GM23338 (cell line): ENCODE results near the gene MYO5B. TPM values are rescaled to one million over a fixed set of nuclear protein-coding genes. Genes with fewer than 3 reads are reported as not detected.
A peak's percentile ranks its signal among the peaks of the same experiment; 100 is the strongest.

Experiments
- ATAC-seq: fragments of 200-7000 bp; cut with Tn5 transposase; 3 replicates; pipeline ENCODE4 v1.9.1; 2020
- DNase-seq: peaks from one replicate; pipeline ENCODE4 v3.0.0-alpha.2; 2015; ENCODE audit warnings: low spot score
- H2AFZ ChIP-seq: fragments of 200-600 bp; sonication (generic); 2 replicates; pipeline ENCODE4 v1.8.0; 2016; ENCODE audit warnings: antibody characterized with exemption, mild to moderate bottlenecking, moderate library complexity
- H3F3A ChIP-seq: fragments of 200-600 bp; sonication (generic); replicated peaks from 2 replicates; pipeline ENCODE4 v1.8.0; 2017; ENCODE audit warnings: antibody characterized with exemption, mixed run types, low read depth
- H3K27ac ChIP-seq: fragments of 200-600 bp; sonication (generic); 2 replicates; pipeline ENCODE4 v1.6.1; 2016; ENCODE audit warnings: low read depth
- H3K27me3 ChIP-seq: fragments of 200-600 bp; sonication (generic); 2 replicates; pipeline ENCODE4 v1.8.0; 2016; ENCODE audit warnings: mild to moderate bottlenecking, mixed run types, moderate library complexity; ENCODE audit not compliant: insufficient read depth
- H3K36me3 ChIP-seq: fragments of 200-600 bp; sonication (generic); 2 replicates; pipeline ENCODE4 v1.8.0; 2016; ENCODE audit warnings: mild to moderate bottlenecking; ENCODE audit not compliant: insufficient read depth
- H3K4me1 ChIP-seq: fragments of 200-600 bp; sonication (generic); 2 replicates; pipeline ENCODE4 v1.8.0; 2016; ENCODE audit warnings: mild to moderate bottlenecking, moderate library complexity; ENCODE audit not compliant: insufficient read depth
- H3K4me2 ChIP-seq: fragments of 200-600 bp; sonication (generic); 2 replicates; pipeline ENCODE4 v1.7.1; 2017; ENCODE audit warnings: mixed run types
- H3K4me3 ChIP-seq: fragments of 200-600 bp; sonication (generic); 2 replicates; pipeline ENCODE4 v1.6.1; 2016; ENCODE audit warnings: mixed run types
- H3K79me2 ChIP-seq: fragments of 200-600 bp; sonication (generic); replicated peaks from 2 replicates; pipeline ENCODE4 v1.8.0; 2017; ENCODE audit warnings: mild to moderate bottlenecking; ENCODE audit not compliant: insufficient read depth
- H3K9me2 ChIP-seq: fragments of 200-600 bp; sonication (generic); 2 replicates; pipeline ENCODE4 v1.8.0; 2017; ENCODE audit not compliant: insufficient read depth
- H4K20me1 ChIP-seq: fragments of 200-600 bp; sonication (generic); replicated peaks from 2 replicates; pipeline ENCODE4 v1.8.0; 2017; ENCODE audit warnings: mild to moderate bottlenecking; ENCODE audit not compliant: insufficient read depth
- H3K27ac Mint-ChIP-seq: 2 replicates; pipeline ENCODE4 v1.8.0; 2020; ENCODE audit warnings: inconsistent platforms, mild to moderate bottlenecking, moderate library complexity, mixed read lengths
- H3K27me3 Mint-ChIP-seq: 3 replicates; pipeline ENCODE4 v1.8.0; 2022; ENCODE audit warnings: low read depth, mild to moderate bottlenecking, moderate library complexity, mixed read lengths, inconsistent platforms; ENCODE audit not compliant: insufficient read depth, poor library complexity
- H3K36me3 Mint-ChIP-seq: 3 replicates; pipeline ENCODE4 v1.8.0; 2021; ENCODE audit warnings: low read depth, mild to moderate bottlenecking, inconsistent platforms, moderate library complexity, mixed read lengths
- H3K4me1 Mint-ChIP-seq: 3 replicates; pipeline ENCODE4 v1.8.0; 2020; ENCODE audit warnings: mild to moderate bottlenecking, inconsistent platforms, mixed read lengths
- H3K4me3 Mint-ChIP-seq: 3 replicates; pipeline ENCODE4 v1.8.0; 2021; ENCODE audit warnings: moderate library complexity, mild to moderate bottlenecking, inconsistent platforms, mixed read lengths
- H3K9me3 Mint-ChIP-seq: 3 replicates; pipeline ENCODE4 v1.8.0; 2020; ENCODE audit warnings: moderate library complexity, mild to moderate bottlenecking, inconsistent platforms, mixed read lengths
- CREB1 ChIP-seq: fragments of 250-450 bp; sonication (Bioruptor Pico); IDR thresholded peaks from 2 replicates; pipeline ENCODE4 v1.5.0; 2020; ENCODE audit warnings: low read depth, mild to moderate bottlenecking, moderate library complexity
- ZNF331 ChIP-seq: fragments of 250-450 bp; sonication (Bioruptor Pico); IDR thresholded peaks from 2 replicates; pipeline ENCODE4 v1.5.0; 2020; ENCODE audit warnings: low read depth, mild to moderate bottlenecking, moderate library complexity
- polyA plus RNA-seq: library from polyadenylated mRNA; unstranded; fragments of >200 nt; fragmentation: Nextera tagmentation; extraction: Ambion mirVana; gene quantifications from 2 replicates; pipeline ENCODE4 v1.2.1, GENCODE V29; 2016
- total RNA-seq: library from RNA; depleted of rRNA; stranded (reverse); fragments of >200 nt; shearing (Covaris generic); gene quantifications from 2 replicates; pipeline ENCODE4 v1.2.3, GENCODE V29; 2014
- TF ChIP-seq, protein P1 (sequence below), 2 experiments: fragments of 200-600 bp in 1 of 2; sonication (generic) in 1 of 2; conservative IDR thresholded peaks; 2 replicates each; pipeline versions ENCODE4 v1.5.1 to v1.6.1; 2016 to 2017; ENCODE audit warnings: antibody characterized with exemption in 2 of 2, low read depth in 2 of 2, mild to moderate bottlenecking in 2 of 2, moderate library complexity in 1 of 2
- TF ChIP-seq, protein P2 (sequence below): fragments of 250-450 bp; sonication (Bioruptor Pico); IDR thresholded peaks from 2 replicates; pipeline ENCODE4 v1.5.0; 2020; ENCODE audit warnings: mild to moderate bottlenecking, moderate library complexity

Gene MYO5B
- total and polyA plus RNA-seq, 2 experiments from 2014 or later, result 3.2 to 19.1 TPM

GRCh38 chr18:49967636-49968313, 227.2 kb downstream of the MYO5B start:
- no peak overlapping the region for H3K4me2 ChIP-seq
- no peaks in the 10 kb centered on the region for H3F3A ChIP-seq
- H3K4me1 Mint-ChIP-seq, result no peaks in the 10 kb centered on the region
- H3K27me3 Mint-ChIP-seq, result peaks cover 8% of the 10 kb centered on the region
- no peak for DNase-seq
- no peaks in the 10 kb centered on the region for H3K9me3 Mint-ChIP-seq
- H4K20me1 ChIP-seq, result no peaks in the 10 kb centered on the region
- H3K36me3 Mint-ChIP-seq, result no peaks in the 10 kb centered on the region
- H3K9me2 ChIP-seq, result no peaks in the 10 kb centered on the region; the same call in 1 of the 2 replicates
- H3K36me3 ChIP-seq, result no peaks in the 10 kb centered on the region
- H3K27ac Mint-ChIP-seq, result no peak overlapping the region
- H3K4me3 ChIP-seq, result no peak overlapping the region
- ATAC-seq, result no peak
- no peak overlapping the region for H3K4me3 Mint-ChIP-seq
- no peak overlapping the region for H2AFZ ChIP-seq
- no peaks in the 10 kb centered on the region for H3K27me3 ChIP-seq
- TF ChIP-seq, protein P1, sequence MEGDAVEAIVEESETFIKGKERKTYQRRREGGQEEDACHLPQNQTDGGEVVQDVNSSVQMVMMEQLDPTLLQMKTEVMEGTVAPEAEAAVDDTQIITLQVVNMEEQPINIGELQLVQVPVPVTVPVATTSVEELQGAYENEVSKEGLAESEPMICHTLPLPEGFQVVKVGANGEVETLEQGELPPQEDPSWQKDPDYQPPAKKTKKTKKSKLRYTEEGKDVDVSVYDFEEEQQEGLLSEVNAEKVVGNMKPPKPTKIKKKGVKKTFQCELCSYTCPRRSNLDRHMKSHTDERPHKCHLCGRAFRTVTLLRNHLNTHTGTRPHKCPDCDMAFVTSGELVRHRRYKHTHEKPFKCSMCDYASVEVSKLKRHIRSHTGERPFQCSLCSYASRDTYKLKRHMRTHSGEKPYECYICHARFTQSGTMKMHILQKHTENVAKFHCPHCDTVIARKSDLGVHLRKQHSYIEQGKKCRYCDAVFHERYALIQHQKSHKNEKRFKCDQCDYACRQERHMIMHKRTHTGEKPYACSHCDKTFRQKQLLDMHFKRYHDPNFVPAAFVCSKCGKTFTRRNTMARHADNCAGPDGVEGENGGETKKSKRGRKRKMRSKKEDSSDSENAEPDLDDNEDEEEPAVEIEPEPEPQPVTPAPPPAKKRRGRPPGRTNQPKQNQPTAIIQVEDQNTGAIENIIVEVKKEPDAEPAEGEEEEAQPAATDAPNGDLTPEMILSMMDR (conservative IDR thresholded peaks at IDR 0.05; ENCODE audit: low read depth in 2 of 2), result 0 out of 4 replicates have a peak, but pooled peaks of 1 of the 2 experiments have one; percentile 5
- TF ChIP-seq, protein P2, sequence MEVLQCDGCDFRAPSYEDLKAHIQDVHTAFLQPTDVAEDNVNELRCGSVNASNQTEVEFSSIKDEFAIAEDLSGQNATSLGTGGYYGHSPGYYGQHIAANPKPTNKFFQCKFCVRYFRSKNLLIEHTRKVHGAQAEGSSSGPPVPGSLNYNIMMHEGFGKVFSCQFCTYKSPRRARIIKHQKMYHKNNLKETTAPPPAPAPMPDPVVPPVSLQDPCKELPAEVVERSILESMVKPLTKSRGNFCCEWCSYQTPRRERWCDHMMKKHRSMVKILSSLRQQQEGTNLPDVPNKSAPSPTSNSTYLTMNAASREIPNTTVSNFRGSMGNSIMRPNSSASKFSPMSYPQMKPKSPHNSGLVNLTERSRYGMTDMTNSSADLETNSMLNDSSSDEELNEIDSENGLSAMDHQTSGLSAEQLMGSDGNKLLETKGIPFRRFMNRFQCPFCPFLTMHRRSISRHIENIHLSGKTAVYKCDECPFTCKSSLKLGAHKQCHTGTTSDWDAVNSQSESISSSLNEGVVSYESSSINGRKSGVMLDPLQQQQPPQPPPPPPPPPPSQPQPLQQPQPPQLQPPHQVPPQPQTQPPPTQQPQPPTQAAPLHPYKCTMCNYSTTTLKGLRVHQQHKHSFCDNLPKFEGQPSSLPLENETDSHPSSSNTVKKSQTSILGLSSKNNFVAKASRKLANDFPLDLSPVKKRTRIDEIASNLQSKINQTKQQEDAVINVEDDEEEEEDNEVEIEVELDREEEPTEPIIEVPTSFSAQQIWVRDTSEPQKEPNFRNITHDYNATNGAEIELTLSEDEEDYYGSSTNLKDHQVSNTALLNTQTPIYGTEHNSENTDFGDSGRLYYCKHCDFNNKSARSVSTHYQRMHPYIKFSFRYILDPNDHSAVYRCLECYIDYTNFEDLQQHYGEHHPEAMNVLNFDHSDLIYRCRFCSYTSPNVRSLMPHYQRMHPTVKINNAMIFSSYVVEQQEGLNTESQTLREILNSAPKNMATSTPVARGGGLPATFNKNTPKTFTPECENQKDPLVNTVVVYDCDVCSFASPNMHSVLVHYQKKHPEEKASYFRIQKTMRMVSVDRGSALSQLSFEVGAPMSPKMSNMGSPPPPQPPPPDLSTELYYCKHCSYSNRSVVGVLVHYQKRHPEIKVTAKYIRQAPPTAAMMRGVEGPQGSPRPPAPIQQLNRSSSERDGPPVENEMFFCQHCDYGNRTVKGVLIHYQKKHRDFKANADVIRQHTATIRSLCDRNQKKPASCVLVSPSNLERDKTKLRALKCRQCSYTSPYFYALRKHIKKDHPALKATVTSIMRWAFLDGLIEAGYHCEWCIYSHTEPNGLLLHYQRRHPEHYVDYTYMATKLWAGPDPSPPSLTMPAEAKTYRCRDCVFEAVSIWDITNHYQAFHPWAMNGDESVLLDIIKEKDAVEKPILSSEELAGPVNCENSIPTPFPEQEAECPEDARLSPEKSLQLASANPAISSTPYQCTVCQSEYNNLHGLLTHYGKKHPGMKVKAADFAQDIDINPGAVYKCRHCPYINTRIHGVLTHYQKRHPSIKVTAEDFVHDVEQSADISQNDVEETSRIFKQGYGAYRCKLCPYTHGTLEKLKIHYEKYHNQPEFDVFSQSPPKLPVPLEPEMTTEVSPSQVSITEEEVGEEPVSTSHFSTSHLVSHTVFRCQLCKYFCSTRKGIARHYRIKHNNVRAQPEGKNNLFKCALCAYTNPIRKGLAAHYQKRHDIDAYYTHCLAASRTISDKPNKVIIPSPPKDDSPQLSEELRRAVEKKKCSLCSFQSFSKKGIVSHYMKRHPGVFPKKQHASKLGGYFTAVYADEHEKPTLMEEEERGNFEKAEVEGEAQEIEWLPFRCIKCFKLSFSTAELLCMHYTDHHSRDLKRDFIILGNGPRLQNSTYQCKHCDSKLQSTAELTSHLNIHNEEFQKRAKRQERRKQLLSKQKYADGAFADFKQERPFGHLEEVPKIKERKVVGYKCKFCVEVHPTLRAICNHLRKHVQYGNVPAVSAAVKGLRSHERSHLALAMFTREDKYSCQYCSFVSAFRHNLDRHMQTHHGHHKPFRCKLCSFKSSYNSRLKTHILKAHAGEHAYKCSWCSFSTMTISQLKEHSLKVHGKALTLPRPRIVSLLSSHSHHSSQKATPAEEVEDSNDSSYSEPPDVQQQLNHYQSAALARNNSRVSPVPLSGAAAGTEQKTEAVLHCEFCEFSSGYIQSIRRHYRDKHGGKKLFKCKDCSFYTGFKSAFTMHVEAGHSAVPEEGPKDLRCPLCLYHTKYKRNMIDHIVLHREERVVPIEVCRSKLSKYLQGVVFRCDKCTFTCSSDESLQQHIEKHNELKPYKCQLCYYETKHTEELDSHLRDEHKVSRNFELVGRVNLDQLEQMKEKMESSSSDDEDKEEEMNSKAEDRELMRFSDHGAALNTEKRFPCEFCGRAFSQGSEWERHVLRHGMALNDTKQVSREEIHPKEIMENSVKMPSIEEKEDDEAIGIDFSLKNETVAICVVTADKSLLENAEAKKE, result no peak
- H3K27ac ChIP-seq, result no peak overlapping the region
- H3K79me2 ChIP-seq, result no peaks in the 10 kb centered on the region
- no peaks in the 10 kb centered on the region for H3K4me1 ChIP-seq

DNA sequence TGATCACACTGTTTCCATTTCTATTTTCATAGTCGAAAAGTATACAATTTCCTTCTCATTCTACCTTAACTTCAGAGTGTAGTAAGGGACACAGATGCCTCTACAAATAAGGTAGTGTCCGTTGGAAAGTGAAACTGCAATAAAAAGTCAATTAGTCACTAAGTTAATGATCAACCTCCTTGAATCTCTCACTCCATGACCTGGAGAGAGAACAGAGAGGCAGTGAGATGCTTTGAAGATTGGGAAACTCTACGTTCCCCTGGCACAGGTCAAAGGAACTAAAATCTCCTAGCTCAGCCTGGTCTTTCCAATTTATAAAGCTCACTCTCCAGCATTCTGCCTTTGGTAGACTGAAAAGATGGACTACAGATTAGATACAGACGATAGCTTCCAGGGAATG, 227.8 kb downstream of the MYO5B start:
- Mint-ChIP-seq H3K4me3 (no peak overlapping the region), H3K27ac (no peak overlapping the region), H3K4me1 (no peaks in the 10 kb centered on the region), H3K27me3 (peaks cover 8% of the 10 kb centered on the region), H3K36me3 (no peaks in the 10 kb centered on the region), H3K9me3 (no peaks in the 10 kb centered on the region)
- ATAC-seq, result no peak
- Histone ChIP-seq H3K36me3 (no peaks in the 10 kb centered on the region), H3K27ac (no peak overlapping the region), H3F3A (no peaks in the 10 kb centered on the region), H3K79me2 (no peaks in the 10 kb centered on the region), H3K4me1 (no peaks in the 10 kb centered on the region), H2AFZ (no peak overlapping the region), H3K27me3 (no peaks in the 10 kb centered on the region), H3K4me3 (no peak overlapping the region), H3K9me2 (no peaks in the 10 kb centered on the region; the same call in 1 of the 2 replicates), H4K20me1 (no peaks in the 10 kb centered on the region), H3K4me2 (no peak overlapping the region)
- DNase-seq, result no peak
- TF ChIP-seq ZNF331 (CRISPR knock-in tag), result no peak
- no peak for TF ChIP-seq CREB1 (CRISPR knock-in tag)
